OCI-LY3 (cell line): Measurements from ENCODE around the gene PTPN12.

ENCODE experiments used
- EZH2phosphoT487 ChIP-seq: fragments of 200-600 bp; shearing (Covaris generic); IDR thresholded peaks from 2 replicates; pipeline ENCODE4 v1.6.1; 2018; ENCODE audit warnings: antibody characterized with exemption, mixed run types, low read depth
- TF ChIP-seq, protein P1 (sequence below): fragments of 200-600, 300-600 bp; sonication (generic); IDR thresholded peaks from 2 replicates; pipeline ENCODE4 v1.5.1; 2014; ENCODE audit warnings: antibody characterized with exemption, low read length, low read depth

DNA sequence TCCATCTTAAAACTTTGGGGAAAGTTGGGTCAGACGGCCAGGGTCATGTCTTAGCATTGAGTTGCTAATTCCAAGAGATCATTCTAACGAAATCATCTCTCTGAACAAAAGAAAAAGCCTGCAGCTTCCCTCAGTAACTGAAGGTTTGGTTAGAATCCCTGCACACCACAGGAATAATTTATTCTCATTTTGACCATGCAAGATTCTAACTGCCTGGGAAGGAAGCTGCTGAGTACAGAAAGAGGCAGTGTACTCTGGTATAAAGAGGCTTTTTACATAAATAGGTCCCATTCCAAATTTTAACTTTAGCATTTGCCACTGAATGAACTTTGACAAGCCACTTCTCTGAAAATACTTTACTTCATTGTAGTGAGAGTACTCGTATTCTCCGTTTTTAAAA is 82.2 kb downstream of the PTPN12 start:
- TF ChIP-seq, protein P1, sequence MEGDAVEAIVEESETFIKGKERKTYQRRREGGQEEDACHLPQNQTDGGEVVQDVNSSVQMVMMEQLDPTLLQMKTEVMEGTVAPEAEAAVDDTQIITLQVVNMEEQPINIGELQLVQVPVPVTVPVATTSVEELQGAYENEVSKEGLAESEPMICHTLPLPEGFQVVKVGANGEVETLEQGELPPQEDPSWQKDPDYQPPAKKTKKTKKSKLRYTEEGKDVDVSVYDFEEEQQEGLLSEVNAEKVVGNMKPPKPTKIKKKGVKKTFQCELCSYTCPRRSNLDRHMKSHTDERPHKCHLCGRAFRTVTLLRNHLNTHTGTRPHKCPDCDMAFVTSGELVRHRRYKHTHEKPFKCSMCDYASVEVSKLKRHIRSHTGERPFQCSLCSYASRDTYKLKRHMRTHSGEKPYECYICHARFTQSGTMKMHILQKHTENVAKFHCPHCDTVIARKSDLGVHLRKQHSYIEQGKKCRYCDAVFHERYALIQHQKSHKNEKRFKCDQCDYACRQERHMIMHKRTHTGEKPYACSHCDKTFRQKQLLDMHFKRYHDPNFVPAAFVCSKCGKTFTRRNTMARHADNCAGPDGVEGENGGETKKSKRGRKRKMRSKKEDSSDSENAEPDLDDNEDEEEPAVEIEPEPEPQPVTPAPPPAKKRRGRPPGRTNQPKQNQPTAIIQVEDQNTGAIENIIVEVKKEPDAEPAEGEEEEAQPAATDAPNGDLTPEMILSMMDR = no peak
- TF ChIP-seq EZH2phosphoT487 = no peak
